Heart right ventricle (tissue), 16 donors: Measurements from ENCODE around the gene EMILIN1. TPM values are rescaled to one million over a fixed set of nuclear protein-coding genes. Genes with fewer than 3 reads are reported as not detected.

Experiments used
- ATAC-seq, 8 donors: fragments of 200-7000 bp; cut with Tn5 transposase; one replicate each; pipeline ENCODE4 v1.9.1; 2020; ENCODE audit warnings: mild to moderate bottlenecking in 8 of 8, moderate library complexity in 8 of 8, moderate number of reproducible peaks in 1 of 8
- DNase-seq, 2 donors: peaks; one replicate each; pipeline ENCODE4 v3.0.0-alpha.2; 2020
- H3K27ac ChIP-seq, 10 donors: fragments of 200-600 bp; sonication (generic) in 2 of 10; one replicate each; pipeline versions ENCODE4 v1.5.0 to v1.8.0; 2020 to 2022; ENCODE audit warnings: mild to moderate bottlenecking in 3 of 10
- H3K27me3 ChIP-seq, 7 donors: fragments of 200-600 bp; one replicate each; pipeline ENCODE4 v1.8.0; 2021 to 2022; ENCODE audit warnings: mild to moderate bottlenecking in 2 of 7
- H3K36me3 ChIP-seq, 9 donors: fragments of 200-600 bp; sonication (generic) in 1 of 9; one replicate each; pipeline versions ENCODE4 v1.5.0 to v1.8.0; 2020 to 2022; ENCODE audit warnings: mild to moderate bottlenecking in 2 of 9
- H3K4me1 ChIP-seq, 9 donors: fragments of 200-600 bp; sonication (generic) in 1 of 9; one replicate each; pipeline versions ENCODE4 v1.5.0 to v1.8.0; 2020 to 2022; ENCODE audit warnings: mild to moderate bottlenecking in 4 of 9
- H3K4me3 ChIP-seq, 10 donors: fragments of 200-600 bp; sonication (generic) in 2 of 10; one replicate each; pipeline versions ENCODE4 v1.5.0 to v1.8.0; 2020 to 2022; ENCODE audit warnings: mild to moderate bottlenecking in 7 of 10, moderate library complexity in 2 of 10
- H3K9me3 ChIP-seq, 11 donors: fragments of 200-600 bp in 10 of 11; sonication (generic) in 2 of 11; one replicate each; pipeline versions ENCODE4 v1.5.0 to v1.8.0; 2013 to 2022; ENCODE audit warnings: mild to moderate bottlenecking in 2 of 11, control low read depth in 1 of 11, moderate library complexity in 1 of 11
- WGBS, 2 donors: extraction: QIAGEN DNeasy Blood & Tissue Kit; methylation state at CpG; one replicate each; pipeline ENCODE4 v1.1.7; 2013; ENCODE audit warnings: inconsistent platforms in 1 of 2; 5-methylcytosine and 5-hydroxymethylcytosine counted together
- intact Hi-C, 10 donors: fragments of 100-400 bp; cut with DNase I; formaldehyde crosslinking; loops; one replicate each; pipeline versions ENCODE4 v1.11.1 to v1.14.2; 2022
- polyA plus RNA-seq, 2 donors: library from polyadenylated mRNA; stranded (reverse); fragments of 200-250 nt; gene quantifications; one replicate each; pipeline ENCODE4 v1.2.3, GENCODE V29; 2013
- total RNA-seq, 10 donors: library from RNA; stranded (reverse); fragmentation: NEBNext Ultra II Directional in 3 of 10; extraction: Animal tissue kit (Norgen Biotek cat#: 25700) in 3 of 10; gene quantifications; one replicate each; pipeline versions ENCODE4 v1.2.1 to v1.2.4, GENCODE V29; 2021 to 2023
- TF ChIP-seq, protein P1 (sequence below), 9 donors: fragments of 200-600 bp; sonication (generic) in 2 of 9; IDR thresholded peaks; one replicate each; pipeline versions ENCODE4 v1.5.0 to v1.8.0; 2021 to 2022; ENCODE audit warnings: antibody characterized with exemption in 9 of 9, mild to moderate bottlenecking in 5 of 9, moderate library complexity in 1 of 9
- donor health status: Arrhythmogenic right ventricular cardiomyopathy.
- donor health status: ischemic (EF 13 %, LVEDD 7.1; RV severe dilation, severe dysfunction).
- donor health status: healthy with polysubstance abuse.
- donor health status: DM: no; HTN: yes; CAD: no.
- donor health status: DM: no; HTN: no; CAD: no.
- donor health status: ischemic (EF 25% LVEDD 6.9; RV normal size, moderate dysfunction).
- donor health status: ischemic (EF 25% LVEDD 5.7; RV mildly dilated, moderate dysfunction).
- donor health status: healthy.
- donor health status: DM: yes; HTN: yes; CAD: no.
- donor health status: Ischemic cardiomyopathy.
- donor health status: ischemic (EF 35%, LVEDD 5.7; RV mildly dilated, moderate dysfunction).
- donor health status: nonischemic (EF 11% LVEDD 7.7; RV severe dilation, severe dysfunction).
- donor health status: DM: yes; HTN: yes; CAD: no.
- donor health status: PGD.
- donor health status: ischemic (EF 29% LVEDD 5.4; RV normal size, mild dysfunction).
- donor health status: nonischemic (EF 23%, LVEDD 6.1; RV moderate dilation, normal function).

The EMILIN1 gene
- total and polyA plus RNA-seq, 12 donors: 6.8 to 53.2 (median 15.3) TPM

DNA sequence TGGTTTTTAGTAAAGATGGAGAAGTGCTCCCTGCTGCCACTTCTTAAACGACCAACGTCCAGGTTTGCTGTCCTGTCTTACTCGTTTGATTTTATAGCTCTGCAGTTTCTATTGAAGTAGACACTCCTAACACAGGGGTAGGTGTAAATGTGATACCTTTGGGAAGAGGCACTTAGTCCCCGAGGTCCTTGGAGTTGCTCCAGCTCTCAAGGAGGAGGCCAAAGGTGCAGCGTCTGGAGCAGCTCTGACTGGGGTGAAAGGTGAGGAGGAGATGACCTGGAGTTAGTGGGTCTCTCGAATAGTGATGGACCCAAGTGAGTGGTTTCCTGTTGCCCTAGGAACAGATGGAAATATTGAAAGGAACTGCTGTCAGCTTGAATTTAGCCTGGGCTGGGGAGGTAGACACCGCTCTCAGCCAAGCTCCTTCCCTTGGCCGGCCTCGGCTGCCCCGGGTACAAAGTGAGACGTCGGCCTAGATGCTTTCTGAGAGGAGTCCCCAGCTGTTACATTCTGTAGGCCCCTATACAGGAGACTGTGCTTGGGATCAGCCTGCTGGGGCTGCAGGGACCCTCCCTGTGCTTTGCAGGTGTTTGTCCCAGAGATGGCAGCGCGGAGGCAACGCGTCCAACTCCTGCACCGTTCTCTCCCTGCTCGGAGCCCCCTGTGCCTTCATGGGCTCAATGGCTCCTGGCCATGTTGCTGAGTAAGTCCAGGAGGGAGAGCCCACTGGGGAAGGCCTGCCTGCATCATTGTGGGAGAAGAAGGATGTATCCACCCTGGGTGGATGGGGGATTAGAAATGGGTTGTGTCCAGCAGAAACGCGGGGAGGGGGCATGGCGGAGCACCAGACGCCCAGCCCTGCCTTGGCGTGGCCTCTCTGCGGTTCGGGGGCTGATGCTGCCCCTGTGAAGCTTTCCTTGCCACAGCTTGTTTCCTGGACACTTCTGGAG is 13.6 kb downstream of the EMILIN1 start:
- TF ChIP-seq, protein P1, sequence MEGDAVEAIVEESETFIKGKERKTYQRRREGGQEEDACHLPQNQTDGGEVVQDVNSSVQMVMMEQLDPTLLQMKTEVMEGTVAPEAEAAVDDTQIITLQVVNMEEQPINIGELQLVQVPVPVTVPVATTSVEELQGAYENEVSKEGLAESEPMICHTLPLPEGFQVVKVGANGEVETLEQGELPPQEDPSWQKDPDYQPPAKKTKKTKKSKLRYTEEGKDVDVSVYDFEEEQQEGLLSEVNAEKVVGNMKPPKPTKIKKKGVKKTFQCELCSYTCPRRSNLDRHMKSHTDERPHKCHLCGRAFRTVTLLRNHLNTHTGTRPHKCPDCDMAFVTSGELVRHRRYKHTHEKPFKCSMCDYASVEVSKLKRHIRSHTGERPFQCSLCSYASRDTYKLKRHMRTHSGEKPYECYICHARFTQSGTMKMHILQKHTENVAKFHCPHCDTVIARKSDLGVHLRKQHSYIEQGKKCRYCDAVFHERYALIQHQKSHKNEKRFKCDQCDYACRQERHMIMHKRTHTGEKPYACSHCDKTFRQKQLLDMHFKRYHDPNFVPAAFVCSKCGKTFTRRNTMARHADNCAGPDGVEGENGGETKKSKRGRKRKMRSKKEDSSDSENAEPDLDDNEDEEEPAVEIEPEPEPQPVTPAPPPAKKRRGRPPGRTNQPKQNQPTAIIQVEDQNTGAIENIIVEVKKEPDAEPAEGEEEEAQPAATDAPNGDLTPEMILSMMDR (IDR thresholded peaks at IDR 0.05): no peak
- Histone ChIP-seq H3K27me3 (no peaks in the 10 kb centered on the region), H3K27ac (no peak overlapping the region), H3K4me3 (no peak overlapping the region), H3K9me3 (no peaks in the 10 kb centered on the region), H3K4me1 (peaks cover 4 to 22% (median 16%) of the 10 kb centered on the region in 9 donors), H3K36me3 (no peaks in the 10 kb centered on the region)
- intact Hi-C loops: loop anchor here in 2 of 10 donors (10.0 kb wide), 1 partner anchor 213 kb away; the partner anchor contains the start of gene UCN (in 2 of the 2)
- WGBS, 2 donors: 78 to 79% methylated on average over 25 of the region's 25 CpGs
- ATAC-seq (no peak), DNase-seq (no peak)

GRCh38 chr2:27092696-27093429 is 14.4 kb downstream of the EMILIN1 start:
- Histone ChIP-seq H3K27ac (no peak overlapping the region), H3K27me3 (no peaks in the 10 kb centered on the region), H3K36me3 (no peaks in the 10 kb centered on the region), H3K9me3 (no peaks in the 10 kb centered on the region), H3K4me1 (peaks cover 0 to 14% (median 12%) of the 10 kb centered on the region in 9 donors), H3K4me3 (no peak overlapping the region)
- no peak for DNase-seq
- 76 to 78% methylated on average over 10 of the region's 10 CpGs for WGBS, 2 donors
- intact Hi-C loops: loop anchor here in 2 of 10 donors (10.0 kb wide), 1 partner anchor 212 kb away; the partner anchor contains the start of gene UCN (in 2 of the 2)
- ATAC-seq: no peak
- TF ChIP-seq, protein P1 (IDR thresholded peaks at IDR 0.05): no peak

- H3K27me3 ChIP-seq: no peaks in the 10 kb centered on the region
- no peak overlapping the region for H3K4me3 ChIP-seq
- 89 to 93% methylated on average over 6 of the region's 6 CpGs for WGBS, 2 donors
- ATAC-seq (no peak), DNase-seq (no peak)
- H3K4me1 ChIP-seq: peaks cover 0 to 14% (median 12%) of the 10 kb centered on the region in 9 donors
- intact Hi-C loops: loop anchor here in 2 of 10 donors (10.0 kb wide), 1 partner anchor 211 kb away; the partner anchor contains the start of gene UCN (in 2 of the 2)
- TF ChIP-seq, protein P1 (IDR thresholded peaks at IDR 0.05): no peak
- H3K9me3 ChIP-seq: no peaks in the 10 kb centered on the region
- H3K27ac ChIP-seq: no peak overlapping the region
- no peaks in the 10 kb centered on the region for H3K36me3 ChIP-seq
These were observed 15.3 kb downstream of the EMILIN1 start for GRCh38 chr2:27093430-27094352.
